Suprapubic skin (tissue), 4 donors: ENCODE measurements around the gene CRACR2B.

Source experiments
- EP300 ChIP-seq: sonication (generic); formaldehyde crosslinking; IDR thresholded peaks from one replicate; pipeline ENCODE4 v1.6.1; 2017; ENCODE audit warnings: antibody characterized with exemption
- POLR2A ChIP-seq, 2 donors: fragments of 450-650 bp; IDR thresholded peaks; one replicate each; pipeline ENCODE4 v1.6.1; 2017; ENCODE audit warnings: antibody characterized with exemption in 2 of 2, mild to moderate bottlenecking in 2 of 2, moderate library complexity in 2 of 2
- POLR2AphosphoS5 ChIP-seq, 3 donors: sonication (generic); formaldehyde crosslinking; IDR thresholded peaks; one replicate each; pipeline ENCODE4 v1.6.1; 2017; ENCODE audit warnings: antibody characterized with exemption in 3 of 3
- TF ChIP-seq, protein P1 (sequence below), 2 donors: fragments of 200-600 bp in 1 of 2; fragments of 450-650 bp in 1 of 2; sonication (generic) in 1 of 2; IDR thresholded peaks; one replicate each; pipeline ENCODE4 v1.5.1; 2016 to 2019; ENCODE audit warnings: antibody characterized with exemption in 2 of 2, mild to moderate bottlenecking in 1 of 2, moderate library complexity in 1 of 2

DNA sequence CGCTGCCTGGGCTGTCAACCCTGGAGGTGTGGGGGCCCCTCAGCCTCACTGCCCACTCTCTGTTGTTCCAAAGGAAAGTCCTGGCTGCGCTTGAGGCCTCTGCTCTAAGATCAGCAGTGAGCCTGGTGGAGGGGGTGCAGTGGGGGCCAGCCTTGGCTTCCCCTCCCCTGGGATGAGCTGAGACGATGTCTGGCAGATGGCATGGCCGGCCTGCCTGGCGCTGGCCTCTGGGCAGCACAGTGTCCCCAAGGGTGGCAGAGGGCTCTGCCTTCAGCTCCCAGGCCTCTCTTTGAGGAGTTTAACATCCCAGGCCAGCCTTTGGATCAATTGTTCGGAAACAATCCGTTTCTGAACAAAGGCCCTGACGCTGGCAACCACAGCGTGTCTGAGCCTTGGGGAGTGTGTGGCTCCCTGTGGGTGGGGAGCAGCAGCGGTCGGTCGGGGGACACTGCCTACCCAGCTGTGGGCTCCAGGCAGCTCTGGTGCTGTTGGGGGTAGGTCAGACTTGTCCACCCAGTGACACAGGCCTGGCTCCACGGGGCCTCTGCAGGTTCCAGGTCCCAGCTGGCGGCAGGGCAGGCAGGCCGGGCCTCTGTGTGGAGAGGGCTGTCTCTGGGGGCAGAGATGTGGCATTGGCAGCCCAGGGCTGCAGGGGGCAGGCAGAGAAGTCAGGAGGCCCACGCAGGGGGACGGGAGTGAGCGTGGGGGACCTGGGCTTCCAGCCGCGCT, 27.0 kb downstream of the CRACR2B start:
- TF ChIP-seq EP300 (no peak), POLR2AphosphoS5 (IDR thresholded peaks at IDR 0.05) (no peak), POLR2A (IDR thresholded peaks at IDR 0.05) (no peak)
- TF ChIP-seq, protein P1, sequence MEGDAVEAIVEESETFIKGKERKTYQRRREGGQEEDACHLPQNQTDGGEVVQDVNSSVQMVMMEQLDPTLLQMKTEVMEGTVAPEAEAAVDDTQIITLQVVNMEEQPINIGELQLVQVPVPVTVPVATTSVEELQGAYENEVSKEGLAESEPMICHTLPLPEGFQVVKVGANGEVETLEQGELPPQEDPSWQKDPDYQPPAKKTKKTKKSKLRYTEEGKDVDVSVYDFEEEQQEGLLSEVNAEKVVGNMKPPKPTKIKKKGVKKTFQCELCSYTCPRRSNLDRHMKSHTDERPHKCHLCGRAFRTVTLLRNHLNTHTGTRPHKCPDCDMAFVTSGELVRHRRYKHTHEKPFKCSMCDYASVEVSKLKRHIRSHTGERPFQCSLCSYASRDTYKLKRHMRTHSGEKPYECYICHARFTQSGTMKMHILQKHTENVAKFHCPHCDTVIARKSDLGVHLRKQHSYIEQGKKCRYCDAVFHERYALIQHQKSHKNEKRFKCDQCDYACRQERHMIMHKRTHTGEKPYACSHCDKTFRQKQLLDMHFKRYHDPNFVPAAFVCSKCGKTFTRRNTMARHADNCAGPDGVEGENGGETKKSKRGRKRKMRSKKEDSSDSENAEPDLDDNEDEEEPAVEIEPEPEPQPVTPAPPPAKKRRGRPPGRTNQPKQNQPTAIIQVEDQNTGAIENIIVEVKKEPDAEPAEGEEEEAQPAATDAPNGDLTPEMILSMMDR (IDR thresholded peaks at IDR 0.05), result no peak
